ENCODE results near the gene TSC22D4.

Gene TSC22D4

DNA sequence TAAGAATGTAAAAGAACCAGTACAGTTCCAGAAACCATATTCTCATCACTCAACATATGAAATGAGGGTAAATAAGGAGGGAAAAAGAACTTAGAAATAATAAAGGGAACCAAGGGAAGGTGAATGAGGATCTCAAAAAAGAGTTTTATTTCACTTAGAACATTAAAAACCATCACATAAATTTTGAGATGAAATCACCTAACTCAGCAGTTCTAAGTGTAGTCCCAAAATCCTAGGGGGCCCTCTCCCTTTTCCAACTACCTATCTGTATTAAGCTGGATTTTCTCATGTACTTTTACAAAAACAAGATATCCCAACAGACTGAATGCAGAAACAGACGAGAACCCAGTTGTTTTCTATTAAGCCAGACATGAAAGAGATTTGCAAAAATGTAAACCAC lies 53.7 kb downstream of the TSC22D4 start:
- Histone ChIP-seq H3K27ac (peak overlapping the region; percentile 82), H3K9ac (ENCODE audit: insufficient read length) (no peak overlapping the region), H3K9me3 (ENCODE audit: low read depth, low read length) (peaks cover 2% of the 10 kb centered on the region; the same call in 1 of the 2 replicates), H3K36me3 (ENCODE audit: insufficient read depth, low read length) (no peaks in the 10 kb centered on the region), H3K4me3 (no peak overlapping the region)
- no peak for DNase-seq (ENCODE audit: low read depth, low spot score)
- TF ChIP-seq EZH2 (IDR thresholded peaks at IDR 0.05) (no peak), POLR2AphosphoS5 (IDR thresholded peaks at IDR 0.05; ENCODE audit: borderline replicate concordance, low read depth, low read length) (no peak), FOXP2 (optimal IDR thresholded peaks at IDR 0.05; ENCODE audit: control extremely low read depth, extremely low read length, insufficient read depth) (no peak)

DNA sequence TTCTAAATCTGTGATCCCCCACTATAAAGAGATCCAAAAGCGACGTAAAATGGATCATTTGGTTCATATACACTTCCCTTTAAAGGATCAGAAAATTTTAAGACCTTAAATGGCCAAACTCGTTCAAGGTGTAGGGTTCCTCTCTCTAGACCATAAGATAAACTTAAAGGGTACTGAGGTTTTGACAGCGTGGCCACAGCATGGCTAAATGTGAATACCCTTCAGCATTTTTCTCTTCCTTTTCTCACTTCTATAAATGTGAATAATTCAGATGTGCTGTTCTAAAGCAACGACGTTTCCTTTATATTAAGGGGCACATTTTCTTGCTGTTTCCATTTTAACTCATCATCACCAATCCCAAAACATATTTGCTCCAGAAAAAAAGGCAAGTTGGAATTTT lies 55.7 kb downstream of the TSC22D4 start:
- H3K27ac ChIP-seq = no peak overlapping the region
- no peak for DNase-seq (ENCODE audit: low read depth, low spot score)
- H3K9ac ChIP-seq (ENCODE audit: insufficient read length) = no peak overlapping the region
- H3K9me3 ChIP-seq (ENCODE audit: low read depth, low read length) = peaks cover 2% of the 10 kb centered on the region; the same call in 1 of the 2 replicates
- TF ChIP-seq POLR2AphosphoS5 (IDR thresholded peaks at IDR 0.05; ENCODE audit: borderline replicate concordance, low read depth, low read length) (no peak), EZH2 (IDR thresholded peaks at IDR 0.05) (no peak), FOXP2 (optimal IDR thresholded peaks at IDR 0.05; ENCODE audit: control extremely low read depth, extremely low read length, insufficient read depth) (no peak)
- H3K4me3 ChIP-seq = no peak overlapping the region
- no peaks in the 10 kb centered on the region for H3K36me3 ChIP-seq (ENCODE audit: insufficient read depth, low read length)

DNA sequence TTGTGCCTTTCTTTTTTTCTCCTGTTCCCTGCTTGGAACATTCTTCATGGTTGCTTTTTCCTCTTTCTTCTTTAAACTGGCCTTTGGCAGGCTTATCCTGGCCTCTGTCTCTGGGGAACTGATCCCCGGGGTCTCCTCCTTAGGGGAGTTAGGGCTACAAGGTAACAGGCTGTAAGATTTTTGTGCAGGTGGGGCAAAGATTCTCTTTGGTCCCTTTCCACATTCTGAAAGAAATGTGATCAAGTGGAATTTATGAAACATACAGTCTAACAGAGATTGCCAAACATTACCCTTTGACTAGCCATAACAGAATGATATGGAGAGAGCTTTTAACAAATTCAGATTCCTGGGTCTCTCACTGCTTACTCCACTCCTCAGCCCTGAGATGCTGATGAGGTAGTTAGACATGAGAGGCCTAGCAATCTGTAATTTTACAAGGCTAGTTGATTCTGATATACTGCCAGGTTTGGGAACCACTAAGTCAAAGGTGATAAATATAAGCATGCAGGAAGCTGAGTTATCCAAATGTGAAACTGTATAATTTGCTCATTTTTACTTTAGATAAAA lies 59.3 kb downstream of the TSC22D4 start:
- no peak overlapping the region for H3K27ac ChIP-seq
- no peaks in the 10 kb centered on the region for H3K9me3 ChIP-seq (ENCODE audit: low read depth, low read length)
- no peak for DNase-seq (ENCODE audit: low read depth, low spot score)
- H3K36me3 ChIP-seq (ENCODE audit: insufficient read depth, low read length) = no peaks in the 10 kb centered on the region
- no peak overlapping the region for H3K4me3 ChIP-seq
- TF ChIP-seq EZH2 (IDR thresholded peaks at IDR 0.05) (no peak), POLR2AphosphoS5 (IDR thresholded peaks at IDR 0.05; ENCODE audit: borderline replicate concordance, low read depth, low read length) (no peak), FOXP2 (optimal IDR thresholded peaks at IDR 0.05; ENCODE audit: control extremely low read depth, extremely low read length, insufficient read depth) (no peak)
- H3K9ac ChIP-seq (ENCODE audit: insufficient read length) = no peak overlapping the region

DNA sequence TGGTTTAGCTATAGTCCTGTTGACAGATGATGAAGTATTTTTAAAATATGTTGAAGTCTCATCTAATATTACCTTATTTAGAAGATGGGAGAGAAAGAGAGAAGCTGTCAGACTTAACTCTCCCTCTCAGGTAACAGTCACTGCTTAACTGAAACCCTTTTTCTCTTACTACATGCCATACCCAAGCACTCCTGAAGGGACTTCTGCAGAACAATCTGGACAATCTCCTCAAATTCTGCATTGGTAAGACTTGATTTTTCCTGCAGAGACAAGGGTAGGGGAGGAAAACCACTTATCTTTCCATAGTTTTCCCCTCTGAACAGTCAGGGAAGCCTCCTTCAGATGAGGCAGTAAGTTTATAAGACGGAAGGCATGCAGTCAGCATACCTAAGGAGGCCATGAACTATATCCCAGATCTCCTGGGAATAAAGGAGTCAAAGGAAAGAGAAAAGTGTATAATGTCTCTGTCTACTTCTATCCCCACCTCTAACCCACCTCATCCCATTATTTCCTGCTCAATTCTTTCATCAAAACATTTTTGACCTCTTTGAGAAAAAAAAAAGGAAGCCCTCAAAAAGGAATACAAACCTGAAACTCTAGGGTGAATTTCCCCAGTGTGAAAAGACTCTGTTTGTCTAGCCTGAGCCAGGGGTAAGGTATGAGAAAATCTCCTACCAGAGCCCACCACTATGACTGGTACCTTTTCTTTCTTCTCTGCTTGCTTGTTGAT lies 59.9 kb downstream of the TSC22D4 start:
- Histone ChIP-seq H3K4me3 (no peak overlapping the region), H3K9ac (ENCODE audit: insufficient read length) (no peak overlapping the region), H3K27ac (no peak overlapping the region), H3K36me3 (ENCODE audit: insufficient read depth, low read length) (no peaks in the 10 kb centered on the region), H3K9me3 (ENCODE audit: low read depth, low read length) (no peaks in the 10 kb centered on the region)
- no peak for DNase-seq (ENCODE audit: low read depth, low spot score)
- TF ChIP-seq FOXP2 (optimal IDR thresholded peaks at IDR 0.05; ENCODE audit: control extremely low read depth, extremely low read length, insufficient read depth) = no peak
- no peak for TF ChIP-seq POLR2AphosphoS5 (IDR thresholded peaks at IDR 0.05; ENCODE audit: borderline replicate concordance, low read depth, low read length)
- TF ChIP-seq EZH2 (IDR thresholded peaks at IDR 0.05) = no peak
